HG03175 (cell line): ENCODE measurements around the gene SARS2.

Experiments
- ATAC-seq: cut with Tn5 transposase; IDR thresholded peaks from one replicate; pipeline ENCODE4 v1.9.1; 2021; ENCODE audit warnings: mild to moderate bottlenecking, moderate library complexity; ENCODE audit not compliant: unreplicated experiment

SARS2 gene

GRCh38 chr19:38919837-38920601 lies 10.5 kb downstream of the SARS2 start:
- ATAC-seq: no peak

- no peak for ATAC-seq
Observed at GRCh38 chr19:38918526-38918925, 12.0 kb downstream of the SARS2 start.

- no peak for ATAC-seq
Observed at GRCh38 chr19:38917921-38918491, 12.6 kb downstream of the SARS2 start.

- ATAC-seq: no peak
Observed at GRCh38 chr19:38917516-38917915, 13.0 kb downstream of the SARS2 start.

GRCh38 chr19:38915329-38916321 lies 14.9 kb downstream of the SARS2 start:
- no peak for ATAC-seq

GRCh38 chr19:38913958-38914357 lies 16.6 kb downstream of the SARS2 start:
- no peak for ATAC-seq

GRCh38 chr19:38912600-38913514 lies 17.7 kb downstream of the SARS2 start:
- no peak for ATAC-seq

GRCh38 chr19:38911388-38912001 lies 19.1 kb downstream of the SARS2 start:
- no peak for ATAC-seq

GRCh38 chr19:38910488-38910887 lies 20.1 kb downstream of the SARS2 start:
- no peak for ATAC-seq

- ATAC-seq: no peak
Observed at GRCh38 chr19:38908911-38909310, 21.7 kb downstream of the SARS2 start.

- no peak for ATAC-seq
Observed at GRCh38 chr19:38907670-38908069, 22.9 kb downstream of the SARS2 start.

- no peak for ATAC-seq
Observed at GRCh38 chr19:38907227-38907626, 23.3 kb downstream of the SARS2 start.

GRCh38 chr19:38905620-38906019 lies 24.9 kb downstream of the SARS2 start:
- ATAC-seq: no peak

- no peak for ATAC-seq
Observed at GRCh38 chr19:38904581-38905539, 25.7 kb downstream of the SARS2 start.

GRCh38 chr19:38901683-38902082 lies 28.9 kb downstream of the SARS2 start:
- no peak for ATAC-seq

- no peak for ATAC-seq
Observed at GRCh38 chr19:38900743-38901190, 29.8 kb downstream of the SARS2 start.

- no peak for ATAC-seq
Observed at GRCh38 chr19:38900202-38900629, 30.3 kb downstream of the SARS2 start.

- peak; percentile 91 for ATAC-seq
Observed at GRCh38 chr19:38899447-38900201, 30.9 kb downstream of the SARS2 start, which contains the start of the genes NFKBIB and SIRT2. TSS of gene NFKBIB (plus strand) at chr19:38899969. CDS start at chr19:38900033, 64 bp downstream. TSS of gene SIRT2 (minus strand) at chr19:38899618. CDS start at chr19:38899521, 97 bp downstream.
